H1 (cell line): ENCODE measurements around the gene VPREB1. TPM values are rescaled to one million over a fixed set of nuclear protein-coding genes. Genes with fewer than 3 reads are reported as not detected.

ENCODE experiments used
- CTCF ChIA-PET: fragments of 300-600 bp; sonication (Branson Sonifier 250); formaldehyde crosslinking; loops from one replicate; lab custom pipeline; 2021; ENCODE audit not compliant: partially characterized antibody; lab: Charles Lee
- POLR2A ChIA-PET: fragments of 300-600 bp; sonication (Branson Sonifier 250); formaldehyde crosslinking; loops from one replicate; lab custom pipeline; 2021; ENCODE audit warnings: inconsistent platforms; ENCODE audit not compliant: partially characterized antibody; lab: Charles Lee
- DNase-seq, 2 experiments: peaks; one replicate each; pipeline versions ENCODE4 v3.0.0 to v3.0.0-alpha.2; 2010 to 2022; ENCODE audit warnings: low spot score in 2 of 2, low read depth in 1 of 2, mixed read lengths in 1 of 2
- FAIRE-seq: peaks from 2 replicates; lab custom pipeline; 2011; peaks lifted over from hg19 to GRCh38; lab: Jason Lieb, UNC
- H2AFZ ChIP-seq: 2 replicates; pipeline ENCODE4 v1.8.1; 2012; ENCODE audit warnings: low read length, inconsistent platforms
- H2AK5ac ChIP-seq: 2 replicates; pipeline ENCODE4 v1.6.1; 2013; ENCODE audit warnings: low read depth, low read length
- H2BK120ac ChIP-seq: replicated peaks from 2 replicates; pipeline ENCODE3; 2013; ENCODE audit warnings: low read depth, low read length, inconsistent platforms
- H2BK12ac ChIP-seq: 2 replicates; pipeline ENCODE4 v1.6.1; 2013; ENCODE audit warnings: low read depth, low read length
- H2BK15ac ChIP-seq: 2 replicates; pipeline ENCODE4 v1.6.1; 2013; ENCODE audit warnings: low read length
- H2BK20ac ChIP-seq: 2 replicates; pipeline ENCODE4 v1.6.1; 2013; ENCODE audit warnings: low read length
- H2BK5ac ChIP-seq: 2 replicates; pipeline ENCODE4 v1.6.1; 2013; ENCODE audit warnings: low read depth, low read length
- H3K14ac ChIP-seq: 2 replicates; pipeline ENCODE4 v1.6.1; 2013; ENCODE audit warnings: inconsistent platforms; ENCODE audit not compliant: insufficient read length
- H3K18ac ChIP-seq: 2 replicates; pipeline ENCODE4 v1.6.1; 2013; ENCODE audit warnings: low read length; ENCODE audit errors: extremely low read depth
- H3K23ac ChIP-seq: 2 replicates; pipeline ENCODE4 v1.6.1; 2013; ENCODE audit warnings: inconsistent platforms; ENCODE audit not compliant: insufficient read length
- H3K23me2 ChIP-seq: 2 replicates; pipeline ENCODE4 v1.6.1; 2013; ENCODE audit warnings: low read depth, low read length
- H3K27ac ChIP-seq: 2 replicates; pipeline ENCODE4 v1.6.1; 2011; ENCODE audit warnings: low read depth, low read length, inconsistent platforms
- H3K27me3 ChIP-seq, 4 experiments: replicated peaks in 1 of 4; 1 replicate in 1 of 4; 2 replicates in 3 of 4; pipeline versions ENCODE4 v1.6.1 to v1.8.1; 2011 to 2013; ENCODE audit warnings: low read length in 3 of 4, mild to moderate bottlenecking in 3 of 4, inconsistent platforms in 2 of 4, mixed read lengths in 2 of 4, moderate library complexity in 1 of 4; ENCODE audit not compliant: control insufficient read depth in 3 of 4, insufficient read depth in 3 of 4; ENCODE audit errors: extremely low read depth in 1 of 4
- H3K36me3 ChIP-seq, 4 experiments: 2 replicates each; pipeline versions ENCODE4 v1.6.1 to v1.8.1; 2011 to 2013; ENCODE audit warnings: mild to moderate bottlenecking in 4 of 4, low read length in 3 of 4, moderate library complexity in 2 of 4, control low read depth in 1 of 4, inconsistent platforms in 1 of 4; ENCODE audit not compliant: insufficient read depth in 4 of 4, control insufficient read depth in 2 of 4
- H3K4ac ChIP-seq: replicated peaks from 2 replicates; pipeline ENCODE3; 2013; ENCODE audit warnings: low read length, low read depth, mixed read lengths, inconsistent platforms; ENCODE audit not compliant: insufficient read length
- H3K4me1 ChIP-seq, 4 experiments: replicated peaks in 1 of 4; 1 replicate in 1 of 4; 2 replicates in 3 of 4; pipeline versions ENCODE4 v1.6.1 to v1.8.1; 2011 to 2013; ENCODE audit warnings: low read length in 3 of 4, inconsistent platforms in 2 of 4, mixed read lengths in 1 of 4; ENCODE audit not compliant: insufficient read depth in 4 of 4, control insufficient read depth in 3 of 4
- H3K4me2 ChIP-seq, 2 experiments: 2 replicates each; pipeline versions ENCODE4 v1.6.1 to v1.8.1; 2011 to 2013; ENCODE audit warnings: low read depth in 2 of 2, low read length in 2 of 2, control low read depth in 1 of 2, inconsistent platforms in 1 of 2, mild to moderate bottlenecking in 1 of 2; ENCODE audit not compliant: insufficient read depth in 1 of 2
- H3K4me3 ChIP-seq, 4 experiments: fragments of 200-600, 300-600 bp in 1 of 4; sonication (generic), shearing (Covaris generic), sonication (Bioruptor Twin) in 1 of 4; 2 replicates each; pipeline versions ENCODE4 v1.5.1 to v1.8.1; 2011 to 2016; ENCODE audit warnings: low read length in 4 of 4, low read depth in 3 of 4, control low read depth in 2 of 4, inconsistent platforms in 2 of 4, mild to moderate bottlenecking in 2 of 4, mixed read lengths in 1 of 4, moderate library complexity in 1 of 4; ENCODE audit not compliant: insufficient read depth in 2 of 4; ENCODE audit errors: extremely low read depth in 1 of 4
- H3K56ac ChIP-seq: replicated peaks from 2 replicates; pipeline ENCODE3; 2013; ENCODE audit warnings: low read depth, mild to moderate bottlenecking, mixed read lengths, low read length, inconsistent platforms; ENCODE audit not compliant: insufficient read length
- H3K79me1 ChIP-seq: 2 replicates; pipeline ENCODE4 v1.6.1; 2013; ENCODE audit warnings: low read depth, low read length, control low read depth
- H3K79me2 ChIP-seq, 2 experiments: 2 replicates each; pipeline versions ENCODE4 v1.6.1 to v1.8.1; 2012 to 2013; ENCODE audit warnings: low read length in 2 of 2, mild to moderate bottlenecking in 2 of 2, inconsistent platforms in 1 of 2; ENCODE audit not compliant: insufficient read depth in 2 of 2, control insufficient read depth in 1 of 2
- H3K9ac ChIP-seq, 4 experiments: replicated peaks in 1 of 4; 1 replicate in 1 of 4; 2 replicates in 3 of 4; pipeline versions ENCODE4 v1.6.1 to v1.8.1; 2011 to 2013; ENCODE audit warnings: low read depth in 3 of 4, low read length in 3 of 4, control low read depth in 2 of 4, mild to moderate bottlenecking in 2 of 4, moderate library complexity in 2 of 4, inconsistent platforms in 1 of 4; ENCODE audit errors: extremely low read depth in 1 of 4
- H3K9me3 ChIP-seq, 2 experiments: 2 replicates each; pipeline versions ENCODE4 v1.6.1 to v1.8.1; 2012 to 2013; ENCODE audit warnings: mild to moderate bottlenecking in 2 of 2, moderate library complexity in 2 of 2, control low read depth in 1 of 2, inconsistent platforms in 1 of 2, low read depth in 1 of 2, low read length in 1 of 2, mixed read lengths in 1 of 2; ENCODE audit not compliant: insufficient read depth in 2 of 2
- H4K20me1 ChIP-seq, 2 experiments: replicated peaks in 1 of 2; 2 replicates each; pipeline versions ENCODE3 to v1.8.1; 2011 to 2013; ENCODE audit warnings: inconsistent platforms in 2 of 2, low read length in 2 of 2, mild to moderate bottlenecking in 1 of 2; ENCODE audit not compliant: insufficient read depth in 2 of 2, control insufficient read depth in 1 of 2
- H4K5ac ChIP-seq: 2 replicates; pipeline ENCODE4 v1.6.1; 2013; ENCODE audit warnings: low read length, low read depth, mixed read lengths, inconsistent platforms; ENCODE audit not compliant: insufficient read length
- H4K8ac ChIP-seq: 2 replicates; pipeline ENCODE4 v1.8.0; 2013; ENCODE audit warnings: mild to moderate bottlenecking, moderate library complexity, low read length, inconsistent platforms; ENCODE audit not compliant: insufficient read depth; ENCODE audit errors: extremely low read depth
- H4K91ac ChIP-seq: replicated peaks from 2 replicates; pipeline ENCODE3; 2013; ENCODE audit warnings: low read length, mixed read lengths, inconsistent platforms; ENCODE audit not compliant: insufficient read length
- CHD1 ChIP-seq: IDR thresholded peaks from 2 replicates; pipeline ENCODE4 v1.6.1; 2012; ENCODE audit warnings: low read depth, low read length, improper control_type of control experiment
- FOSL1 ChIP-seq: IDR thresholded peaks from 2 replicates; pipeline ENCODE4 v1.6.1; 2011; ENCODE audit warnings: mild to moderate bottlenecking, low read depth, low read length, moderate library complexity; ENCODE audit not compliant: insufficient read depth
- JUND ChIP-seq: IDR thresholded peaks from 2 replicates; pipeline ENCODE4 v1.6.1; 2011; ENCODE audit warnings: mild to moderate bottlenecking, improper control_type of control experiment, low read length
- KDM1A ChIP-seq: fragments of 200-600, 300-600 bp; sonication (generic); IDR thresholded peaks from 2 replicates; pipeline ENCODE4 v1.7.1; 2016; ENCODE audit warnings: mild to moderate bottlenecking, low read length, borderline replicate concordance
- POLR2AphosphoS5 ChIP-seq: IDR thresholded peaks from 2 replicates; pipeline ENCODE4 v1.6.1; 2011; ENCODE audit warnings: low read depth, low read length
- POU5F1 ChIP-seq: IDR thresholded peaks from 2 replicates; pipeline ENCODE4 v1.6.1; 2011; ENCODE audit warnings: low read depth, mild to moderate bottlenecking, low read length, moderate library complexity
- SIN3A ChIP-seq, 2 experiments: IDR thresholded peaks in 1 of 2; conservative IDR thresholded peaks in 1 of 2; 2 replicates each; pipeline ENCODE4 v1.6.1; 2011 to 2012; ENCODE audit warnings: low read length in 2 of 2, improper control_type of control experiment in 1 of 2, low read depth in 1 of 2, mild to moderate bottlenecking in 1 of 2
- WGBS, 2 experiments: shearing (Covaris generic) in 1 of 2; methylation state at CpG; one replicate each; pipeline versions ENCODE4 v1.1.6 to v1.1.7; 2013 to 2015; ENCODE audit warnings: low lambda C conversion rate in 2 of 2, mixed read lengths in 2 of 2, inconsistent platforms in 1 of 2, low coverage in 1 of 2, missing lambda C conversion rate in 1 of 2; ENCODE audit not compliant: insufficient replicate concordance in 2 of 2, insufficient coverage in 1 of 2, insufficient read length in 1 of 2; ENCODE audit errors: extremely low coverage in 1 of 2, missing lambda C conversion rate in 1 of 2; 5-methylcytosine and 5-hydroxymethylcytosine counted together
- polyA plus RNA-seq, 7 experiments: library from polyadenylated mRNA; depleted of rRNA in 3 of 7; stranded (reverse) in 5 of 7; unstranded in 2 of 7; fragments of >200 nt in 5 of 7; fragments of 200-250 nt in 2 of 7; gene quantifications; 1 replicate in 5 of 7; 2 replicates in 1 of 7; 4 replicates in 1 of 7; pipeline versions ENCODE4 v1.2.1 to v1.2.3, GENCODE V29; 2011 to 2013; ENCODE audit warnings: missing spikeins in 2 of 7, mixed read lengths in 2 of 7
- total RNA-seq: library from RNA; stranded (reverse); fragmentation: NEBNext Ultra II Directional; extraction: Animal tissue kit (Norgen Biotek cat#: 25700); gene quantifications from 2 replicates; pipeline ENCODE4 v1.2.1, GENCODE V29; 2021
- TF ChIP-seq, protein P1 (sequence below): IDR thresholded peaks from 2 replicates; pipeline ENCODE4 v1.6.1; 2011; ENCODE audit warnings: low read depth, mild to moderate bottlenecking, low read length; ENCODE audit not compliant: insufficient read depth

The VPREB1 gene
- total and polyA plus RNA-seq, 2 of the 8 experiments (the other 6 are each of a cell fraction or from before 2014, with no cell fraction given), result not detected

DNA sequence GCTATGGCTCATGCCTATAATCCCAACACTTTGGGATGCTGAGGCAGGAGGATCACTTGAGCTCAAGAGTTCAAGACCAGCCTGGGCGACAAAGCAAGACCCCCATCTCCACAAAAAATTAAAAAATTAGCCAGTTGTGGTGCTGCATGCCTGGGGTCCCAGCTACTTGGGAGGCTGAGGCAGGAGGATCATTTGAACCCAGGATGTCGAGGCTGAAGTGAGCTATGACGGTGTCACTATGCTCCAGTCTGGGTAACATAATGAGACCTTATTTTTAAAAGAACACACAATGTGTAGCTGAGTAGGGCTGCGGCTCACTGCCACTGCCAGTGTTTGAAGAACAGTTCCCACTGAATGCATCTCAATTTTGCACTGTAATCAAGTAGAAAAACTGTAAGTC is 7.1 kb upstream of the VPREB1 start:
- no peak for DNase-seq
- FAIRE-seq, result no peak
- no peak overlapping the region for H3K18ac ChIP-seq
- H3K14ac ChIP-seq, result no peak overlapping the region
- H2BK5ac ChIP-seq, result no peak overlapping the region
- peaks cover 2 to 4% of the 10 kb centered on the region in 2 experiments for H4K20me1 ChIP-seq
- no peak overlapping the region for H4K8ac ChIP-seq
- CTCF ChIA-PET, result interaction anchor here (1.0 to 5.2 kb wide), 3 partner anchors 10 to 36 kb away, joined by 3 to 29 read pairs (median 18); no protein-coding TSS in a partner anchor
- no peaks in the 10 kb centered on the region for H3K79me2 ChIP-seq
- no peak overlapping the region for H2BK12ac ChIP-seq
- H3K23ac ChIP-seq, result no peak overlapping the region
- TF ChIP-seq CHD1, result no peak
- no peak for TF ChIP-seq JUND
- TF ChIP-seq, protein P1, sequence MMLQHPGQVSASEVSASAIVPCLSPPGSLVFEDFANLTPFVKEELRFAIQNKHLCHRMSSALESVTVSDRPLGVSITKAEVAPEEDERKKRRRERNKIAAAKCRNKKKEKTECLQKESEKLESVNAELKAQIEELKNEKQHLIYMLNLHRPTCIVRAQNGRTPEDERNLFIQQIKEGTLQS, result no peak
- TF ChIP-seq FOSL1, result no peak
- TF ChIP-seq POLR2AphosphoS5, result no peak
- no peak for TF ChIP-seq SIN3A (conservative IDR thresholded peaks at IDR 0.05 in 1 of 2, IDR thresholded peaks at IDR 0.05 in 1 of 2; ENCODE audit: low read depth in 1 of 2, low read length in 2 of 2)
- TF ChIP-seq KDM1A, result no peak
- no peak for TF ChIP-seq POU5F1
- H3K4ac ChIP-seq, result no peak overlapping the region
- no peak overlapping the region for H2BK15ac ChIP-seq
- WGBS, 2 experiments, result 71% methylated on average over 4 of the region's 4 CpGs; no CpG with 5 or more reads in 1 of the 2 experiments
- no peak overlapping the region for H2AK5ac ChIP-seq
- no peaks in the 10 kb centered on the region for H3K79me1 ChIP-seq
- H2BK20ac ChIP-seq, result no peak overlapping the region
- H3K4me3 ChIP-seq, result no peak overlapping the region
- H3K4me2 ChIP-seq, result no peak overlapping the region
- no peak overlapping the region for H4K5ac ChIP-seq
- H3K27me3 ChIP-seq, result peaks cover 78 to 99% (median 97%) of the 10 kb centered on the region in 4 experiments
- H3K4me1 ChIP-seq, result no peaks in the 10 kb centered on the region
- no peak overlapping the region for H2BK120ac ChIP-seq
- no peaks in the 10 kb centered on the region for H3K23me2 ChIP-seq
- H3K9me3 ChIP-seq, result no peaks in the 10 kb centered on the region
- no peaks in the 10 kb centered on the region for H3K36me3 ChIP-seq
- POLR2A ChIA-PET, result no interaction called here
- H3K27ac ChIP-seq, result no peak overlapping the region
- no peak overlapping the region for H3K56ac ChIP-seq
- no peak overlapping the region for H3K9ac ChIP-seq
- H2AFZ ChIP-seq, result no peak overlapping the region
- H4K91ac ChIP-seq, result no peak overlapping the region
